ENCODE results near the gene SPPL3.

Gene SPPL3

GRCh38 chr12:120825337-120825736 is 78.8 kb downstream of the SPPL3 start:
- Histone ChIP-seq H3K4me3 (ENCODE audit: low read depth, low read length) (no peak overlapping the region), H3K36me3 (ENCODE audit: control insufficient read depth in 2 of 2, insufficient read depth in 1 of 2, low read length in 2 of 2) (no peaks in the 10 kb centered on the region), H3K27ac (ENCODE audit: extremely low read depth, low read depth, low read length) (no peak overlapping the region), H3K9me3 (ENCODE audit: control insufficient read depth, insufficient read depth, low read depth, low read length) (no peaks in the 10 kb centered on the region), H3K4me1 (ENCODE audit: control insufficient read depth, insufficient read depth, low read length) (0 out of 2 replicates have a peak, but pooled peaks cover 7% of the 10 kb centered on the region)
- TF ChIP-seq SCRT2 (tag by site-specific recombination; IDR thresholded peaks at IDR 0.05) (peak; percentile 40; the same call in 1 of the 2 replicates), ZNF664 (tag by site-specific recombination; IDR thresholded peaks at IDR 0.05) (peak; percentile 46; the same call in 1 of the 2 replicates), OSR2 (tag by site-specific recombination; IDR thresholded peaks at IDR 0.05) (peak; percentile 45; the same call in 1 of the 2 replicates), ZNF112 (tag by site-specific recombination; IDR thresholded peaks at IDR 0.05) (no peak)
- POLR2A ChIA-PET: no interaction called here
- CTCF ChIA-PET: interaction anchor here (0.6 kb wide), 1 partner anchor 189 kb away, joined by 5 read pairs; no protein-coding TSS in a partner anchor

DNA sequence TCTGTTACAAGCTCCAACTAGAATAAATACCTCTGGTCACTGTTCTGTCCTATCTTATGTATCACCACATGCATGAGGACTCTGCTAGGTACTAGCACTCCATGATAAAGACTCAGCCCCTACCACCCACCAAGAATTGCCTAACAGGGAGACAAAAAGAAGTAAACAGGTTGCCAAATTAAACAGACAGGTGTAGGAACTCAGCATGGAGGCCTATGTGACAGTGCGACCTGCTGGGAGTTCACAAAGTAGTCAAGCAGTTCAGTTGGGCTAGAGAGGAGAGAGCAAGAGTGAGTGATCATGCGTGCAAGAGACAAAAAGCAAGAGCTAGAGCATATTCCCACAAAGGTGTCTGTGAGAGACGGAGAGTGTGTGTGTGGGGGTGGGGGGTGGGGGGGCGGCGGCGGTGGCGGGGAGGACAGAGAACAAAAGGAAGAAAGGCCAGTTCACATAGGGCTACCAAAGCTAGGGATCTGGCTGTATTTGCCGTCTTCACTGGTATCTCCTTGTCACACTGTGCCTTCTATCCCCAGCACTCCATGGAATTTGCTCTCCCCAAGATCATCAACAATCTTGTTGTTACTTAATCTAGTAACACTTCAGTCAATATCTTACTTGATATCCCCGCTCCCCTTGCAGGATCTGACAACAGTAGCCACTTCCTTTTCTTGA is 81.2 kb downstream of the SPPL3 start:
- Histone ChIP-seq H3K36me3 (ENCODE audit: control insufficient read depth in 2 of 2, insufficient read depth in 1 of 2, low read length in 2 of 2) (no peaks in the 10 kb centered on the region), H3K9me3 (ENCODE audit: control insufficient read depth, insufficient read depth, low read depth, low read length) (no peaks in the 10 kb centered on the region), H3K4me3 (ENCODE audit: low read depth, low read length) (no peak overlapping the region), H3K4me1 (ENCODE audit: control insufficient read depth, insufficient read depth, low read length) (peaks cover 5% of the 10 kb centered on the region; the same call in 1 of the 2 replicates), H3K27ac (ENCODE audit: extremely low read depth, low read depth, low read length) (no peak overlapping the region)
- TF ChIP-seq KLF1 (tag by site-specific recombination; IDR thresholded peaks at IDR 0.05) (no peak), KLF7 (tag by site-specific recombination; IDR thresholded peaks at IDR 0.05; ENCODE audit: borderline replicate concordance) (no peak), ZNF76 (tag by site-specific recombination; IDR thresholded peaks at IDR 0.05; ENCODE audit: borderline replicate concordance, low read depth) (no peak), ZNF624 (tag by site-specific recombination; IDR thresholded peaks at IDR 0.05) (no peak), ZNF768 (tag by site-specific recombination; IDR thresholded peaks at IDR 0.05) (no peak), ZEB2 (tag by site-specific recombination; IDR thresholded peaks at IDR 0.05) (no peak), ZNF529 (tag by site-specific recombination; IDR thresholded peaks at IDR 0.05; ENCODE audit: insufficient replicate concordance) (no peak), ZNF394 (tag by site-specific recombination; IDR thresholded peaks at IDR 0.05; ENCODE audit: borderline replicate concordance) (no peak), ZBTB7A (tag by site-specific recombination; IDR thresholded peaks at IDR 0.05; ENCODE audit: low read depth) (no peak), ELK4 (IDR thresholded peaks at IDR 0.05; ENCODE audit: borderline replicate concordance, low read depth, low read length) (no peak), ZNF560 (tag by site-specific recombination; IDR thresholded peaks at IDR 0.05; ENCODE audit: borderline replicate concordance) (no peak), ZNF777 (tag by site-specific recombination; IDR thresholded peaks at IDR 0.05; ENCODE audit: borderline replicate concordance) (no peak), FEZF1 (tag by site-specific recombination; IDR thresholded peaks at IDR 0.05) (no peak), ZNF433 (tag by site-specific recombination; IDR thresholded peaks at IDR 0.05; ENCODE audit: low read depth) (no peak), ZNF664 (tag by site-specific recombination; IDR thresholded peaks at IDR 0.05) (no peak), GLIS1 (tag by site-specific recombination; IDR thresholded peaks at IDR 0.05) (peak; percentile 58), ZNF391 (tag by site-specific recombination; IDR thresholded peaks at IDR 0.05; ENCODE audit: borderline replicate concordance, low read depth) (no peak), ZIC2 (tag by site-specific recombination; IDR thresholded peaks at IDR 0.05) (peak; percentile 89), SCRT2 (tag by site-specific recombination; IDR thresholded peaks at IDR 0.05) (0 out of 2 replicates have a peak, but pooled peaks have one; percentile 15)
- TF ChIP-seq, protein P1, sequence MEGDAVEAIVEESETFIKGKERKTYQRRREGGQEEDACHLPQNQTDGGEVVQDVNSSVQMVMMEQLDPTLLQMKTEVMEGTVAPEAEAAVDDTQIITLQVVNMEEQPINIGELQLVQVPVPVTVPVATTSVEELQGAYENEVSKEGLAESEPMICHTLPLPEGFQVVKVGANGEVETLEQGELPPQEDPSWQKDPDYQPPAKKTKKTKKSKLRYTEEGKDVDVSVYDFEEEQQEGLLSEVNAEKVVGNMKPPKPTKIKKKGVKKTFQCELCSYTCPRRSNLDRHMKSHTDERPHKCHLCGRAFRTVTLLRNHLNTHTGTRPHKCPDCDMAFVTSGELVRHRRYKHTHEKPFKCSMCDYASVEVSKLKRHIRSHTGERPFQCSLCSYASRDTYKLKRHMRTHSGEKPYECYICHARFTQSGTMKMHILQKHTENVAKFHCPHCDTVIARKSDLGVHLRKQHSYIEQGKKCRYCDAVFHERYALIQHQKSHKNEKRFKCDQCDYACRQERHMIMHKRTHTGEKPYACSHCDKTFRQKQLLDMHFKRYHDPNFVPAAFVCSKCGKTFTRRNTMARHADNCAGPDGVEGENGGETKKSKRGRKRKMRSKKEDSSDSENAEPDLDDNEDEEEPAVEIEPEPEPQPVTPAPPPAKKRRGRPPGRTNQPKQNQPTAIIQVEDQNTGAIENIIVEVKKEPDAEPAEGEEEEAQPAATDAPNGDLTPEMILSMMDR (tag by site-specific recombination; IDR thresholded peaks at IDR 0.05): no peak
- ChIA-PET CTCF (interaction anchor here (0.7 kb wide), 1 partner anchor 23 kb away, joined by 3 read pairs; no protein-coding TSS in a partner anchor), POLR2A (no interaction called here)

All from HEK293 (cell line).